Natural killer cell (primary cell): ENCODE measurements around the gene NRXN3. TPM values are rescaled to one million over a fixed set of nuclear protein-coding genes. Genes with fewer than 3 reads are reported as not detected.

Source experiments
- ATAC-seq, 3 donors: fragments of 150-1000 bp in 2 of 3; fragments of 200-7000 bp in 1 of 3; cut with Tn5 transposase; 1 replicate in 1 of 3; 2 replicates in 2 of 3; pipeline ENCODE4 v1.10.0; 2021; ENCODE audit warnings: mild to moderate bottlenecking in 2 of 3, moderate library complexity in 2 of 3
- DNase-seq, 2 donors: peaks; one replicate each; pipeline versions ENCODE4 v3.0.0 to v3.0.0-alpha.2; 2013 to 2021; ENCODE audit warnings: mixed read lengths in 1 of 2
- H3K27ac ChIP-seq: one replicate; pipeline ENCODE4 v1.5.1; 2013; ENCODE audit warnings: mild to moderate bottlenecking, low read length
- H3K27me3 ChIP-seq: one replicate; pipeline ENCODE4 v1.6.1; 2013; ENCODE audit warnings: low read length; ENCODE audit not compliant: control insufficient read depth, insufficient read depth
- H3K36me3 ChIP-seq: one replicate; pipeline ENCODE4 v1.6.1; 2013; ENCODE audit warnings: low read length; ENCODE audit not compliant: control insufficient read depth, insufficient read depth
- H3K4me1 ChIP-seq: one replicate; pipeline ENCODE4 v1.6.1; 2013; ENCODE audit warnings: low read length; ENCODE audit not compliant: control insufficient read depth, insufficient read depth
- H3K4me3 ChIP-seq: one replicate; pipeline ENCODE4 v1.5.1; 2013; ENCODE audit warnings: low read length
- H3K9me3 ChIP-seq: one replicate; pipeline ENCODE4 v1.6.1; 2013; ENCODE audit warnings: low read length; ENCODE audit not compliant: control insufficient read depth, insufficient read depth
- H3K27ac Mint-ChIP-seq, 2 donors: one replicate each; pipeline ENCODE4 v1.8.0; 2022; ENCODE audit warnings: mild to moderate bottlenecking in 2 of 2, mixed read lengths in 2 of 2, moderate library complexity in 1 of 2
- H3K27me3 Mint-ChIP-seq, 2 donors: one replicate each; pipeline ENCODE4 v1.8.0; 2022; ENCODE audit warnings: low read depth in 2 of 2, mixed read lengths in 2 of 2
- H3K36me3 Mint-ChIP-seq: one replicate; pipeline ENCODE4 v1.8.0; 2022; ENCODE audit warnings: mixed read lengths
- H3K4me1 Mint-ChIP-seq, 2 donors: one replicate each; pipeline ENCODE4 v1.8.0; 2022; ENCODE audit warnings: mixed read lengths in 2 of 2
- H3K4me3 Mint-ChIP-seq: one replicate; pipeline ENCODE4 v1.8.0; 2022; ENCODE audit warnings: mild to moderate bottlenecking, moderate library complexity, mixed read lengths
- H3K9me3 Mint-ChIP-seq, 2 donors: one replicate each; pipeline ENCODE4 v1.8.0; 2022; ENCODE audit warnings: mixed read lengths in 2 of 2
- WGBS: methylation state at CpG from one replicate; pipeline ENCODE4 v1.1.7; 2013; ENCODE audit warnings: missing lambda C conversion rate; ENCODE audit not compliant: insufficient coverage; 5-methylcytosine and 5-hydroxymethylcytosine counted together
- intact Hi-C: fragments of 100-400 bp; cut with micrococcal nuclease; formaldehyde crosslinking; loops from one replicate; pipeline ENCODE4 v1.14.2; 2022
- total RNA-seq, 4 donors: library from RNA; stranded (reverse); fragments of 120-200 nt in 1 of 4; gene quantifications; one replicate each; pipeline versions ENCODE4 v1.2.3 to v1.2.4, GENCODE V29; 2013 to 2022
- TF ChIP-seq, protein P1 (sequence below): fragments of 200-600 bp; IDR thresholded peaks from one replicate; pipeline ENCODE4 v1.8.0; 2022; ENCODE audit warnings: antibody characterized with exemption

Gene NRXN3
- total RNA-seq, 3 donors from 2014 or later (not counting 1 experiment from before 2014, with no cell fraction given): not detected

DNA sequence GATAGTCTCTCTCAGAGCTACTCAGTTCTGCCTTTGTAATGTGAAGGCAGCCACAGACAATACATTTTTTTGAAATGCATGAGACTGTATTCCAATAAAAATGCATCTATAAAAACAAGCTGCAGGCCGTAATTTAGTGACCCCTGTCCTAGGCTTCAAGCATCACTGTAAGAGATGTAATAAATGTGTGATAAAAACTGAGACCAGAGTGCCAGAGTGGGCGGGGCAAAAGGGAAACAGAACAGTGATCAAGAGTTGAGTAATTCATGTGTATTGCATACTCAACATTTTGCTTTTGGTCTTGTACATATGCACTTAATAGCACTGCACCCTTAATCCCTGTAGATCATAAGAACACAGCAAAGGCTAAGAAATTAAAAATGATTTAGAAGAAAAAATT, 1297.7 kb downstream of the NRXN3 start:
- no peaks in the 10 kb centered on the region for H3K27me3 ChIP-seq
- no peaks in the 10 kb centered on the region for H3K4me1 Mint-ChIP-seq
- no peak overlapping the region for H3K27ac Mint-ChIP-seq
- ATAC-seq: no peak
- no peaks in the 10 kb centered on the region for H3K36me3 ChIP-seq
- H3K4me1 ChIP-seq: no peaks in the 10 kb centered on the region
- 71% methylated on average over 2 of the region's 2 CpGs for WGBS
- no peak overlapping the region for H3K27ac ChIP-seq
- H3K9me3 ChIP-seq: peaks cover 3% of the 10 kb centered on the region
- H3K27me3 Mint-ChIP-seq: no peaks in the 10 kb centered on the region
- intact Hi-C loops: no loop called here
- no peaks in the 10 kb centered on the region for H3K36me3 Mint-ChIP-seq
- TF ChIP-seq, protein P1, sequence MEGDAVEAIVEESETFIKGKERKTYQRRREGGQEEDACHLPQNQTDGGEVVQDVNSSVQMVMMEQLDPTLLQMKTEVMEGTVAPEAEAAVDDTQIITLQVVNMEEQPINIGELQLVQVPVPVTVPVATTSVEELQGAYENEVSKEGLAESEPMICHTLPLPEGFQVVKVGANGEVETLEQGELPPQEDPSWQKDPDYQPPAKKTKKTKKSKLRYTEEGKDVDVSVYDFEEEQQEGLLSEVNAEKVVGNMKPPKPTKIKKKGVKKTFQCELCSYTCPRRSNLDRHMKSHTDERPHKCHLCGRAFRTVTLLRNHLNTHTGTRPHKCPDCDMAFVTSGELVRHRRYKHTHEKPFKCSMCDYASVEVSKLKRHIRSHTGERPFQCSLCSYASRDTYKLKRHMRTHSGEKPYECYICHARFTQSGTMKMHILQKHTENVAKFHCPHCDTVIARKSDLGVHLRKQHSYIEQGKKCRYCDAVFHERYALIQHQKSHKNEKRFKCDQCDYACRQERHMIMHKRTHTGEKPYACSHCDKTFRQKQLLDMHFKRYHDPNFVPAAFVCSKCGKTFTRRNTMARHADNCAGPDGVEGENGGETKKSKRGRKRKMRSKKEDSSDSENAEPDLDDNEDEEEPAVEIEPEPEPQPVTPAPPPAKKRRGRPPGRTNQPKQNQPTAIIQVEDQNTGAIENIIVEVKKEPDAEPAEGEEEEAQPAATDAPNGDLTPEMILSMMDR: no peak
- no peak overlapping the region for H3K4me3 Mint-ChIP-seq
- no peak overlapping the region for H3K4me3 ChIP-seq
- DNase-seq: no peak
- peaks cover 6 to 7% of the 10 kb centered on the region in 2 donors for H3K9me3 Mint-ChIP-seq

DNA sequence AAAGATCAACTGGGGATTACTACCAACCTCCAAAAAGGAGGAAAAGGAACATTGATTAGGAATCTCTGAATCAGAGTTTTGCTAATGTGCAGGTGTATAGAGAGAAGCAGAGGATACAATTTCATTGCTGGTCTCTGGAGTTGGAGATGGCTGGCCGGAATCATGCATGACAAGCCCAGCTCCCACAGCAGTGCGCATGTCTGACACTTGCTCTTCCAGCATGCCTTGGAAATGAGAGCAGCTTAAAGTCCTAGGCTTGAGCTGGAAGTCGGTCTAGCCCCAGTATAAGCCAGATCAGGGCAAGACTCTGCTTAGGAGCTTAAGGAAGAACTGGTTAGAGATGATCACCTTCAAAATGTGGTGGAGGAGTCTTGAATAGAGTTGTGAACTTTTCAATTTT, 1298.3 kb downstream of the NRXN3 start:
- TF ChIP-seq, protein P1: no peak
- Mint-ChIP-seq H3K4me3 (no peak overlapping the region), H3K4me1 (no peaks in the 10 kb centered on the region), H3K36me3 (no peaks in the 10 kb centered on the region), H3K27ac (no peak overlapping the region), H3K27me3 (no peaks in the 10 kb centered on the region), H3K9me3 (peaks cover 6 to 7% of the 10 kb centered on the region in 2 donors)
- no peak overlapping the region for H3K4me3 ChIP-seq
- 80% methylated on average over 3 of the region's 3 CpGs for WGBS
- H3K4me1 ChIP-seq: no peaks in the 10 kb centered on the region
- H3K36me3 ChIP-seq: no peaks in the 10 kb centered on the region
- no peak for DNase-seq
- intact Hi-C loops: no loop called here
- peaks cover 3% of the 10 kb centered on the region for H3K9me3 ChIP-seq
- H3K27ac ChIP-seq: no peak overlapping the region
- no peak for ATAC-seq
- H3K27me3 ChIP-seq: no peaks in the 10 kb centered on the region

DNA sequence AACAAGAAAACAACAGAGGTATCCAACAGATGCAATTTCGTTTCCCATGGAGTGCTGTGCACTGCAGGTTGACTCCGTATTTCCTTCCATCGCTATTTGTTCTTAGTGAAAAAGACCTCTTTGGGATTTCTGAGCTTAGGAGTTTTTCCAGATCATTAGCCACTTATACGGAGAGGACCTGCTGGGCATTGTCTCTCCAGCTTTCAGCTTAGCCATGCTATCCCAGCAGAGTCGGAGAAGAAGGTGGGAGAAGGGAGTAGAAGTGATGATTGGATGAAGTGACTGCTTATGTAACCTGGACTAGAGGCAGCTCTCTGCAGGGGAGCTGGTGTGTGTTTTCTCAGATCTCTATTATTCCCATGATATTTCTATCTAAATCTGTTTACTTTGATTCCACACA, 1303.5 kb downstream of the NRXN3 start:
- H3K4me1 Mint-ChIP-seq: no peaks in the 10 kb centered on the region
- H3K27ac ChIP-seq: no peak overlapping the region
- WGBS: 93% methylated on average over 5 of the region's 5 CpGs
- no peak overlapping the region for H3K4me3 ChIP-seq
- no peaks in the 10 kb centered on the region for H3K27me3 Mint-ChIP-seq
- no peak overlapping the region for H3K4me3 Mint-ChIP-seq
- no peaks in the 10 kb centered on the region for H3K36me3 Mint-ChIP-seq
- DNase-seq: no peak
- H3K27me3 ChIP-seq: no peaks in the 10 kb centered on the region
- TF ChIP-seq, protein P1: no peak
- no peaks in the 10 kb centered on the region for H3K36me3 ChIP-seq
- H3K27ac Mint-ChIP-seq: no peak overlapping the region
- intact Hi-C loops: no loop called here
- no peaks in the 10 kb centered on the region for H3K4me1 ChIP-seq
- no peak for ATAC-seq
- peaks cover 4% of the 10 kb centered on the region for H3K9me3 ChIP-seq
- peaks cover 8 to 17% of the 10 kb centered on the region in 2 donors for H3K9me3 Mint-ChIP-seq

DNA sequence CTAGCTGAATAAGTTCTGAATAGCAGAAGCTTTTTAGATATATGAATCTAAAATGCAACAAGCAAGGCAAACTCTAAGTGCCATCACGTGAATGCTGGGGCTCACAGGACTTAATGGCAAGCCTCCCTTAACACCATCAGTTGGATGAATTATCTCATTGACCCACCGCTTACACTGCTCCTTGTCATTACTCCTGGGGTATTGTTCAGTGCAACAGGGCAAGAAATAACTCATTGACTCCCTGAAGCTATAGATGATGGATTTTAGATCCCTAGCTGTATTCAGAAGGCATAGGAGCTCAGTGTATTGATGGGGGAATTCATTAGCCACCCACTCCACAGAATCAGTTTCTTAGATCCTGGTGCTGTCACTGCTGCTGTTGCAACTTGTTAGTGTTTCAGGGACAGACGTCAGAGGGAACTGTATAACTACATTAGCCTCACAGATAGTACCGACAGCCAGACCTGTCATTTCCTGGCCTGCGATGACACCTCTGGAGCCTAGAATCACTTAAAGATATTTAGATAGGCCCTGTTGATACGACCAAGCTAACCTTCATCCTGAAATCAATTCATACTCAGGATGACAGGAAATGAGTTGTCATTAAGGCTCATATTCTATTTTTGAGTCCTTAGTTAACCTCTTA, 1305.8 kb downstream of the NRXN3 start:
- ATAC-seq (no peak), DNase-seq (no peak)
- Histone ChIP-seq H3K4me1 (no peaks in the 10 kb centered on the region), H3K9me3 (peaks cover 2% of the 10 kb centered on the region), H3K4me3 (no peak overlapping the region), H3K27ac (no peak overlapping the region), H3K27me3 (no peaks in the 10 kb centered on the region), H3K36me3 (no peaks in the 10 kb centered on the region)
- intact Hi-C loops: no loop called here
- no peak overlapping the region for H3K27ac Mint-ChIP-seq
- no peak overlapping the region for H3K4me3 Mint-ChIP-seq
- TF ChIP-seq, protein P1: no peak
- no peaks in the 10 kb centered on the region for H3K27me3 Mint-ChIP-seq
- WGBS: 68% methylated on average over 5 of the region's 6 CpGs
- H3K36me3 Mint-ChIP-seq: no peaks in the 10 kb centered on the region
- H3K4me1 Mint-ChIP-seq: no peaks in the 10 kb centered on the region
- H3K9me3 Mint-ChIP-seq: peaks cover 8 to 18% of the 10 kb centered on the region in 2 donors
